PC-9 (cell line): ENCODE measurements around the gene MOCOS. TPM values are rescaled to one million over a fixed set of nuclear protein-coding genes. Genes with fewer than 3 reads are reported as not detected.

Experiments used
- BruUV-seq: library from RNA; stranded (reverse); fragments of 400-500 nt; replicated peaks from 2 replicates; lab custom pipeline; 2021; lab: Mats Ljungman, UMichigan
- CTCF ChIA-PET: fragments of 300-600 bp; sonication (Branson Sonifier 250); formaldehyde crosslinking; loops from one replicate; lab custom pipeline; 2022; ENCODE audit warnings: antibody characterized with exemption; lab: Charles Lee
- POLR2A ChIA-PET: fragments of 300-600 bp; sonication (Branson Sonifier 250); formaldehyde crosslinking; loops from one replicate; lab custom pipeline; 2022; ENCODE audit warnings: antibody characterized with exemption; ENCODE audit not compliant: unreplicated experiment; lab: Charles Lee
- DNase-seq, 2 experiments: peaks; one replicate each; pipeline versions ENCODE4 v3.0.0 to v3.0.0-alpha.2; 2015 to 2022; ENCODE audit warnings: mixed read lengths in 1 of 2
- H2AFZ ChIP-seq: fragments of 200-600 bp; sonication (generic); 2 replicates; pipeline ENCODE4 v1.8.1; 2017; ENCODE audit warnings: antibody characterized with exemption
- H3F3A ChIP-seq: fragments of 200-600 bp; sonication (generic); 2 replicates; pipeline ENCODE4 v1.8.1; 2017; ENCODE audit warnings: antibody characterized with exemption, mild to moderate bottlenecking, low read depth; ENCODE audit not compliant: insufficient read depth
- H3K27ac ChIP-seq: fragments of 200-600 bp; sonication (generic); 2 replicates; pipeline ENCODE4 v1.6.1; 2016; ENCODE audit warnings: mixed run types
- H3K27me3 ChIP-seq: fragments of 200-600 bp; sonication (generic); 2 replicates; pipeline ENCODE4 v1.6.1; 2016; ENCODE audit warnings: low read depth, mixed run types; ENCODE audit not compliant: insufficient read depth
- H3K36me3 ChIP-seq: fragments of 200-600 bp; sonication (generic); 2 replicates; pipeline ENCODE4 v1.6.1; 2016; ENCODE audit warnings: low read depth, mixed run types
- H3K4me1 ChIP-seq: fragments of 200-600 bp; sonication (generic); replicated peaks from 2 replicates; pipeline ENCODE4 v1.6.1; 2016; ENCODE audit warnings: mixed run types; ENCODE audit not compliant: insufficient read depth
- H3K4me2 ChIP-seq: fragments of 200-600 bp; sonication (generic); 2 replicates; pipeline ENCODE4 v1.6.1; 2017; ENCODE audit warnings: mixed run types
- H3K4me3 ChIP-seq: fragments of 200-600 bp; sonication (generic); 2 replicates; pipeline ENCODE4 v1.6.1; 2016; ENCODE audit warnings: mixed run types
- H3K79me2 ChIP-seq: fragments of 200-600 bp; sonication (generic); 2 replicates; pipeline ENCODE4 v1.6.1; 2017; ENCODE audit warnings: low read depth, mixed run types
- H3K9me2 ChIP-seq: fragments of 200-600 bp; sonication (generic); 2 replicates; pipeline ENCODE4 v1.8.1; 2017; ENCODE audit warnings: mild to moderate bottlenecking; ENCODE audit not compliant: insufficient read depth
- H3K9me3 ChIP-seq: fragments of 200-600 bp; sonication (generic); 2 replicates; pipeline ENCODE4 v1.8.1; 2016; ENCODE audit warnings: low read depth; ENCODE audit not compliant: insufficient read depth
- H4K20me1 ChIP-seq: fragments of 200-600 bp; sonication (generic); 2 replicates; pipeline ENCODE4 v1.8.1; 2017; ENCODE audit not compliant: insufficient read depth
- CTCF ChIP-seq: fragments of 200-600 bp; sonication (generic); conservative IDR thresholded peaks from 2 replicates; pipeline ENCODE4 v1.6.1; 2017; ENCODE audit warnings: mixed run types, antibody characterized with exemption, mild to moderate bottlenecking, moderate library complexity
- EZH2 ChIP-seq: fragments of 200-600 bp; sonication (generic); IDR thresholded peaks from 2 replicates; pipeline ENCODE4 v1.8.0; 2017; ENCODE audit warnings: antibody characterized with exemption, low read depth
- intact Hi-C: fragments of 100-400 bp; cut with micrococcal nuclease; formaldehyde crosslinking; loops from one replicate; pipeline ENCODE4 v1.10.0; 2022; ENCODE audit not compliant: unreplicated experiment
- total RNA-seq: library from RNA; stranded (reverse); gene quantifications from 2 replicates; pipeline ENCODE4 v1.2.3, GENCODE V29; 2021

The MOCOS gene
- total RNA-seq, 1 experiment from 2014 or later, result 30.4 TPM

GRCh38 chr18:36181898-36182506, 5.3 kb upstream of the MOCOS start:
- no peak for TF ChIP-seq EZH2
- no peak for TF ChIP-seq CTCF
- Histone ChIP-seq H3K27ac (no peak overlapping the region), H3K9me2 (no peaks in the 10 kb centered on the region), H3K79me2 (no peaks in the 10 kb centered on the region), H3K4me2 (no peak overlapping the region), H3F3A (0 out of 2 replicates have a peak, but pooled peaks cover 3% of the 10 kb centered on the region), H2AFZ (no peak overlapping the region), H3K9me3 (no peaks in the 10 kb centered on the region), H4K20me1 (no peaks in the 10 kb centered on the region), H3K36me3 (no peaks in the 10 kb centered on the region), H3K4me1 (no peaks in the 10 kb centered on the region), H3K27me3 (no peaks in the 10 kb centered on the region), H3K4me3 (no peak overlapping the region)
- no peak for DNase-seq
- POLR2A ChIA-PET, result interaction anchor here (0.5 kb wide), 1 partner anchor 908 kb away, joined by 7 read pairs; no protein-coding TSS in a partner anchor
- BruUV-seq, result no TSS peak
- CTCF ChIA-PET, result no interaction called here
- intact Hi-C loops, result no loop called here

GRCh38 chr18:36183033-36183432, 4.3 kb upstream of the MOCOS start:
- intact Hi-C loops, result no loop called here
- Histone ChIP-seq H3K4me1 (no peaks in the 10 kb centered on the region), H3K36me3 (no peaks in the 10 kb centered on the region), H2AFZ (no peak overlapping the region), H3K9me3 (no peaks in the 10 kb centered on the region), H4K20me1 (no peaks in the 10 kb centered on the region), H3K4me3 (no peak overlapping the region), H3K27ac (no peak overlapping the region), H3K9me2 (no peaks in the 10 kb centered on the region), H3K27me3 (no peaks in the 10 kb centered on the region), H3K4me2 (no peak overlapping the region), H3F3A (0 out of 2 replicates have a peak, but pooled peaks cover 3% of the 10 kb centered on the region), H3K79me2 (peaks cover 6% of the 10 kb centered on the region)
- POLR2A ChIA-PET, result no interaction called here
- TF ChIP-seq EZH2 (no peak), CTCF (no peak)
- no peak for DNase-seq
- BruUV-seq, result no TSS peak
- CTCF ChIA-PET, result no interaction called here

- Histone ChIP-seq H3K4me2 (no peak overlapping the region), H3K9me3 (no peaks in the 10 kb centered on the region), H3K4me3 (no peak overlapping the region), H3K9me2 (no peaks in the 10 kb centered on the region), H3K27me3 (no peaks in the 10 kb centered on the region), H3F3A (0 out of 2 replicates have a peak, but pooled peaks cover 3% of the 10 kb centered on the region), H2AFZ (no peak overlapping the region), H3K79me2 (peaks cover 15% of the 10 kb centered on the region), H4K20me1 (no peaks in the 10 kb centered on the region), H3K4me1 (peaks cover 6% of the 10 kb centered on the region), H3K36me3 (no peaks in the 10 kb centered on the region), H3K27ac (no peak overlapping the region)
- CTCF ChIA-PET, result no interaction called here
- TF ChIP-seq CTCF (no peak), EZH2 (no peak)
- POLR2A ChIA-PET, result no interaction called here
- no peak for DNase-seq
- intact Hi-C loops, result no loop called here
- no TSS peak for BruUV-seq
Measured at GRCh38 chr18:36183987-36184386, 3.3 kb upstream of the MOCOS start.
